GM12865 (cell line): ENCODE measurements around the gene PEX7.

ENCODE experiments used
- DNase-seq: peaks from one replicate; pipeline ENCODE4 v3.0.0; 2010; ENCODE audit warnings: low read depth
- H3K4me3 ChIP-seq: 2 replicates; pipeline ENCODE4 v1.5.1; 2011; ENCODE audit warnings: mild to moderate bottlenecking, low read depth, low read length, control low read depth
- CTCF ChIP-seq: IDR thresholded peaks from 2 replicates; pipeline ENCODE4 v1.5.1; 2011; ENCODE audit warnings: low read length, control low read depth, low read depth, inconsistent platforms; ENCODE audit not compliant: insufficient read depth; ENCODE audit errors: missing control alignments

Gene PEX7

DNA sequence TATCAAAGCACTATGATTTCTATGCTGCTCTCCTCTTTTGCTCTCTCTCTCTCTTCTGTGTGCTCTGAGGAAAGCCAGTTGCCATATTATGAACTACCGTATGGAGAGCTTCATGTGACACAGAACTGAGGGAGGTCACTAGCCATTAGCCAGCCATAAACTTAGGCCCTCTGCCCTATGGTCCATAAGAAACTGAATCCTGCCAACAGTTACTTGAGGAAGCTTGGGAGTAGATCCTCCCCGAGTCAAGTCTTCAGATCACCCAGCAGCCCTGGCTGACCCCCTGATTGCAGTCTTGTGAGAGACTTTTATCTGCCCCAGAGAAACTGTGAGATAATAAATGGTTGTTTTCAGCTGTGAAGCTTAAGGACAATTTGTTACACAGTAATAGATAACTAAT, 5.7 kb upstream of the PEX7 start:
- no peak for TF ChIP-seq CTCF
- DNase-seq = no peak
- no peak overlapping the region for H3K4me3 ChIP-seq

DNA sequence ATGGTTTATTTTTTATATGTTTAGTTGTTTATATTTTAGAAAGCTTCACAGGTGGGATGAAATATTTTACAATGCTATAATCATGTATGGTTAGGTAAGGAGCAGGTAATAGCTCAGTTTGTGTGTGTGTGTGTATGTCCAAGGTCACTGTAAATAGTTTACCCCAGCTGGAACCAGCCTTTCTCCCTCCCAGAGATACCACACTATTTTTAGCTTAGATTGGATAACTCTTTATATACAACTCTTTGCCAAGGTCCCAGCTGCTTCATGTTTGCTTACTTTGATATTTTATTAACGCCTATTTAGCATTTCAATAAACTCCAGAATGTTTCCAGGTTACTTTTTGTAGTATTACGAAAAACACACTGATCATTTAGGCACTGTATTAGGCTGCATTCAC, 1.8 kb upstream of the PEX7 start:
- no peak for TF ChIP-seq CTCF
- H3K4me3 ChIP-seq = no peak overlapping the region
- no peak for DNase-seq

DNA sequence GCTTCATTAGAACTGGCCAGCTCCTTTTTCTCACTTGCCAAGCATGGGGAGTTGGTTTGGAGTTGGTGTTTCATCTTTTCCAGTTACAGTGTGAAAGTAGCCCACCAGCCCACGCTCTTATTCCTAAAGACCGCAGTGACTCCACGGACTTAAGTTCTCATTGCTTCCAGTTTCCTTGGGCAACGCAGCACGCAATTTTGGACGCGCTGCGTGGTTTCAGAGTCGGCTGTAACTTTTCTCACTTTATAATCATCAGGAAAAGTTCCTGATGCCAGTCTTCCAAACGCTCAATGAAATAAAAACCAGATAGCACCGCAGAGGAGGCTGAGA, 381 bp upstream of the PEX7 start:
- no peak for TF ChIP-seq CTCF
- peak overlapping the region; percentile 93 for H3K4me3 ChIP-seq
- DNase-seq = no peak

- DNase-seq = no peak
- TF ChIP-seq CTCF = no peak
- peak overlapping the region; percentile 93 for H3K4me3 ChIP-seq
Observed at GRCh38 chr6:136823128-136823660, 802 bp downstream of the PEX7 start.

DNA sequence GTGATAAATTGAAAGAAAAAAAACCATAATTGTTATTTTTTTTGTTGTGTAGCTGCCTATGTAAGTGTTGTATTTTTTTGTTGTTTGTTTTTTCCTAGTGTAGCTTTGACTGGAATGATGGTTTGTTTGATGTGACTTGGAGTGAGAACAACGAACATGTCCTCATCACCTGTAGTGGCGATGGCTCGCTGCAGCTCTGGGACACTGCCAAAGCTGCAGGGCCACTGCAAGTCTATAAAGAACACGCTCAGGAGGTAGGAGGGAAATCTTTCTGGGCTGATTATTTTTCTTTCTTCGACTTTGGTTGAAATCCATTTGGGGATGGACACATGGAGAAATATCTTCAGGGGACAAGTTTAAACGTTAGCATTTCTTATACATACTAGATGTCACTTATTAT, 3.8 kb downstream of the PEX7 start:
- TF ChIP-seq CTCF = no peak
- no peak for DNase-seq
- H3K4me3 ChIP-seq = no peak overlapping the region

- H3K4me3 ChIP-seq = no peak overlapping the region
Observed at GRCh38 chr6:136831873-136832562, 9.6 kb downstream of the PEX7 start.

More at GRCh38 chr6:136831873-136832562, 9.6 kb downstream of the PEX7 start:
- no peak for TF ChIP-seq CTCF
- peak; percentile 4 for DNase-seq
